BJ (cell line): Measurements from ENCODE around the gene KRT9. TPM values are rescaled to one million over a fixed set of nuclear protein-coding genes. Genes with fewer than 3 reads are reported as not detected.
"Not testable (repeated sequence)": the region's sequence is repeated elsewhere in the genome, so short reads cannot be mapped to it uniquely, and the experiment has no call there.

Experiments used
- CTCF ChIA-PET: fragments of 350-600 bp; formaldehyde crosslinking; extraction: SDS; loops from one replicate; lab custom pipeline; 2021; ENCODE audit warnings: antibody characterized with exemption, inconsistent platforms; lab: Yijun Ruan, JAX
- POLR2A ChIA-PET: fragments of 300-600 bp; sonication (Branson Sonifier 250); formaldehyde crosslinking; extraction: SDS; loops from one replicate; lab custom pipeline; 2021; ENCODE audit warnings: antibody characterized with exemption; lab: Charles Lee
- DNase-seq: peaks from one replicate; pipeline ENCODE4 v3.0.0-alpha.2; 2011; ENCODE audit warnings: low read depth
- H3K27me3 ChIP-seq: 2 replicates; pipeline ENCODE4 v1.6.0; 2011; ENCODE audit warnings: low read length; ENCODE audit not compliant: control insufficient read depth, insufficient read depth
- H3K36me3 ChIP-seq: 2 replicates; pipeline ENCODE4 v1.5.1; 2011; ENCODE audit warnings: low read length; ENCODE audit not compliant: control insufficient read depth, insufficient read depth
- H3K4me3 ChIP-seq: 2 replicates; pipeline ENCODE4 v1.5.1; 2011; ENCODE audit warnings: low read depth, mild to moderate bottlenecking, control low read depth, low read length
- polyA plus RNA-seq: library from polyadenylated mRNA; depleted of rRNA; stranded (reverse); fragments of >200 nt; gene quantifications from 2 replicates; pipeline ENCODE4 v1.2.3, GENCODE V29; 2011
- TF ChIP-seq, protein P1 (sequence below): IDR thresholded peaks from 2 replicates; pipeline ENCODE4 v1.5.1; 2011; ENCODE audit warnings: low read depth, mild to moderate bottlenecking, control low read depth, inconsistent platforms, low read length, moderate library complexity; ENCODE audit not compliant: insufficient read depth

Gene KRT9
- polyA plus RNA-seq, 1 experiment, result not detected

DNA sequence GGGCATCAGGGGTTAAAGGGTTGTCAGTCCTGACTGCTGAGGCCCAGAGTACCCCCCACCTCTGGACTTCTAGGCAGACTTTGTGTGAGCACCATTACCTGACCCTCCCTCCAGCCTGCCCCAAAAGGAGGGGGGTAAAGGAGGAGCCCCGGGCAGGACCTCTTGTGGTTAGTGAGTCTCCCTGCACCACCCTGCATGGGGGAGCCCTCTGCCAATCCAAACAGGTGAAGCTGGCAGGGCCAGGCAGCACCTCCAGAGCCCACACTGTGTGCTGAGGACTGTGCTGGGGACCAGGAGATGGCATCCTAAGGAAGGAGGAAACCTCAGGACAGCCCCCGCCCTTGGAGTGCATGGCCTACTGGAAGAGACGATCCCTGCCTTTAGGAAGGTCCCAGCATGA, 17.4 kb upstream of the KRT9 start:
- POLR2A ChIA-PET, result no interaction called here
- DNase-seq, result no peak
- peaks cover 11% of the 10 kb centered on the region for H3K27me3 ChIP-seq
- H3K36me3 ChIP-seq, result no peaks in the 10 kb centered on the region
- TF ChIP-seq, protein P1, sequence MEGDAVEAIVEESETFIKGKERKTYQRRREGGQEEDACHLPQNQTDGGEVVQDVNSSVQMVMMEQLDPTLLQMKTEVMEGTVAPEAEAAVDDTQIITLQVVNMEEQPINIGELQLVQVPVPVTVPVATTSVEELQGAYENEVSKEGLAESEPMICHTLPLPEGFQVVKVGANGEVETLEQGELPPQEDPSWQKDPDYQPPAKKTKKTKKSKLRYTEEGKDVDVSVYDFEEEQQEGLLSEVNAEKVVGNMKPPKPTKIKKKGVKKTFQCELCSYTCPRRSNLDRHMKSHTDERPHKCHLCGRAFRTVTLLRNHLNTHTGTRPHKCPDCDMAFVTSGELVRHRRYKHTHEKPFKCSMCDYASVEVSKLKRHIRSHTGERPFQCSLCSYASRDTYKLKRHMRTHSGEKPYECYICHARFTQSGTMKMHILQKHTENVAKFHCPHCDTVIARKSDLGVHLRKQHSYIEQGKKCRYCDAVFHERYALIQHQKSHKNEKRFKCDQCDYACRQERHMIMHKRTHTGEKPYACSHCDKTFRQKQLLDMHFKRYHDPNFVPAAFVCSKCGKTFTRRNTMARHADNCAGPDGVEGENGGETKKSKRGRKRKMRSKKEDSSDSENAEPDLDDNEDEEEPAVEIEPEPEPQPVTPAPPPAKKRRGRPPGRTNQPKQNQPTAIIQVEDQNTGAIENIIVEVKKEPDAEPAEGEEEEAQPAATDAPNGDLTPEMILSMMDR, result no peak
- CTCF ChIA-PET, result no interaction called here
- H3K4me3 ChIP-seq, result no peak overlapping the region

DNA sequence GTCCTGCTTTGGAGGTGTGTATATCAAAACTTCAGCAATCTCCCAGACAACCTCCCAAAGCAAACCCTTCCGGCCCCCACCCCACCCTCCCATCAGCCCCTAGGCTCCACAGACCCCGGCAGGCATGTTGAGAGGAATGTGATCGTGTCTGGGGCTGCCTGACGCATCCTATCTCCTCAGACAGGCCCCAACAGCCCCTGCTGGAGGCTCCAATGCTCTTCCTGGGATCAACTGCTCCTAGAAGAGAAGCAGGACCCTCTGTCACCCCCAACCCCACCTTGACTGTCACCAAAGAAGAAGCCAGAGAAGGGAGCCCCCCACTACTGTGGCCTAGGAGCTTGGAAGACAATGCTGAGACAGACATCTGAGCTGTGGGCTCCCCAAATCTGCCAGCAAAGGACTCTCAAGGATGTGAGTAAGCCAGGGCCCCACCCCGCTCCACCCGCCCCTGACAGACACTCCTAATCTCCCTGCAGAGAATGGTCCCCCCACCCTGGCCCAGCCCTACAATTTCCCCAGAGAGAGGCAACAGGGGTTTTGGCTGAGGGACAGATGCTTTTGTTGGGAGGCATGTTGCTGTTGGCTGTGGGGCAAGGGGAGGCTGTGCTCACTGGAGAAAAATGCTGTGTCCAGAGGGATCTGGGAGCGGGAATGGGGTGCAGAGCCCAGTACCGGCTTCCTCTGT, 16.4 kb upstream of the KRT9 start:
- TF ChIP-seq, protein P1, result no peak
- no peak for DNase-seq
- no peak overlapping the region for H3K4me3 ChIP-seq
- no peaks in the 10 kb centered on the region for H3K36me3 ChIP-seq
- H3K27me3 ChIP-seq, result peaks cover 7% of the 10 kb centered on the region; the same call in 1 of the 2 replicates
- POLR2A ChIA-PET, result no interaction called here
- CTCF ChIA-PET, result no interaction called here

DNA sequence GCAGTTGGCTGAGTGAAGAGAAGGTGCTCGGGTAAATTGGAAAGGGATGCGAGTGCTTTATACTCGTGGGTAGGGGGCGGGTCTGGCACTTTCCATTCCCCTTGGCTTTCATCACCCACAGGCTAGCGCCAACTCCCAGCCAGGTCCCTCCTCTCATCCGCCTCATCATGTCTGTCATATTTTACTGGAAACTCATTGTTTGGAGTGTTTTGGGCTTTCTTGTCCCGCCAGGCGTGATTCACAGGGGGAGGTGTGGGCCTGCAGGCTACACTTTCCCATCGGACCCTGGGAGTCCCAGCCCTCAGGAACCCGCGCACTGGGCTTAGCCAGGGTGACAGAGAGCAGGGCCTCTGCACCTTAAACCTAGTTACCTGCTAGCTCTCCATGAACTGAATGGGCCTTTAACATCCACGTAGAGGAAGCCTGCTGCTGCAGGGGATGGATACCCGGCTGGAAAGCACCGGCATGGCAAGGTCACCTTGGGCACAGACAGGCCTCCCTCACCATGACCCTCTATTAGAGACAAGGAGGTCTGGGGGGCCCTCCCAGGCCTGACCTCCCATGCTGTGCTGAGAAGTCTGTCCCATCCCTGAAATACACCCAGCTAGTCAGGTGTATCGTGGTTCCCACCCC, 15.1 kb upstream of the KRT9 start, which contains the start of gene KRT14:
Gene KRT14 (minus strand): TSS at position 33 of the 633 bp plus-strand sequence. CDS start 61 bp downstream, outside the sequence.
- TF ChIP-seq, protein P1, result no peak
- Histone ChIP-seq H3K36me3 (no peaks in the 10 kb centered on the region), H3K4me3 (no peak within 1 kb of the TSS), H3K27me3 (peaks cover 4% of the 10 kb centered on the region; the same call in 1 of the 2 replicates)
- DNase-seq, result no peak
- ChIA-PET POLR2A (no interaction called here), CTCF (interaction anchor here (0.9 to 1.1 kb wide), 2 partner anchors 23 to 62 kb away, joined by 3 read pairs; no protein-coding TSS in a partner anchor)

DNA sequence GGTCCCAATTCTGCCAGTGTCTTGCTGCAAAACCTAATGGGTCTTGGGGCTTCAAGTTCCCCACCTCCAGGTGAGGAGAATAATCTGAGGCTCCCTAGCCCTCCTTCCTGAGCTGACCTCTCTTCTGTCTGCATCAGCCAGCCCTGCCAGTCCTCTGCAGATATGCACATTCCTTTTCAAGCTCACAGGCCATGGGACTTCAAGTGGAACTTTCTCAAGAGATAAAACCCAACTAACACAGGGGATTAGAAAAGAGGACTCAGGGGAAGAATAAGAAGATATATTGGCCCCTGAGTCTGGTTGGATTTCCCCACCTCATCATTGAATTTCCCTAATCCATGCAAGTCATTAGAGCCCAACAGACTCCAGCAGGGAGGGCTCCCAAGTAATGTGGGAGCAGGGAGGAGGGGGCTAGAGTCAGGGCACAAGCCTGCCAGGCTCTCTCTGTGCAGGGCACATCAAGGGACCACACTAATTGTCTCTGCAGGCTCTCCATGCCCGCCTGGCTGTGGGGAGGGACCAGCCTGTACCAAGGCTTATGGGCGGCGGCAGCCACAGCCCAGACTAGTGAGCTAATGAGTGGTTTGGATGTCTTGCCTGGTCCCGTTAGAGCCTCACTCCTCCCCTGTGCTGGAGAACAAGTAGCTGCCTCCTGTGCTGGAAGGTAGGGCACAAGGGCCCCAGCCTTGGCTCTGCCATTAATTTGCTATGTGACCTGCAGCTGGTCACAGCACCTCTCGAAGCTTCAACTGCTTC, 13.6 kb upstream of the KRT9 start:
- TF ChIP-seq, protein P1, result no peak
- ChIA-PET POLR2A (no interaction called here), CTCF (interaction anchor here (1.2 to 6.2 kb wide), 5 partner anchors 11 to 77 kb away, joined by 3 to 22 read pairs (median 5); no protein-coding TSS in a partner anchor)
- DNase-seq, result no peak
- Histone ChIP-seq H3K36me3 (no peaks in the 10 kb centered on the region), H3K4me3 (no peak overlapping the region), H3K27me3 (peaks cover 4% of the 10 kb centered on the region; the same call in 1 of the 2 replicates)

DNA sequence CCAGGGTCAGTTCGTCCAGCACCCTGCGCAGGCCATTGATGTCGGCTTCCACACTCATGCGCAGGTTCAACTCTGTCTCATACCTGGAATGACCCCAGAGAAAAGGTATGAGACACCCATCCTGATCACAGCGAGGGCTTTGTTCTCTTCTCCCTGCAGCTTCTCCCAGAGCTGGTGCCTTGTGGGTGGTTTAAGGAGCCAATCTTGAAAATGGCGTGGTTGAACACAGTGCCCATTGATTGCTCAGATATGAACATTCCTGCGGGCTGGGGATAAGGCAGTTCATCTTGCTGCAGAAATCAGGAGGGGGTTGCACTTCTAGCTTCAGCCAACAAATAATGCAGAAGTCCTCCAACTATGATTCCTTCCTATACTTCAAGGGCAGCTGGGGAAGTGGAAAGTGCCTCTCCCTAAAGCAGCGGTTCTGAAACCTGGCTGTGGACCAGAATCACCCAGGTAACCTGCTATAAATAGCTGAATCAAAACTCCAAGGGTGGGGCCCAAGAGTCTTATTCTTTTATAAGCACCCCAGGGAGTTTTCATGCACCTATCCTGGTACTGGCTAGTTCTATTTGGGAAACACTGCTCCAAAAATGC, 12.6 kb upstream of the KRT9 start:
- CTCF ChIA-PET, result interaction anchor here (0.6 to 6.2 kb wide), 8 partner anchors 10 to 725 kb away, joined by 3 to 22 read pairs (median 3); no protein-coding TSS in a partner anchor
- not testable (repeated sequence) for DNase-seq

More for the DNA sequence above, 12.6 kb upstream of the KRT9 start:
- H3K36me3 ChIP-seq, POLR2A ChIA-PET, H3K4me3 ChIP-seq, H3K27me3 ChIP-seq: not testable (repeated sequence)
